SJSA1 (cell line): ENCODE data around the gene CYP2D6. TPM values are rescaled to one million over a fixed set of nuclear protein-coding genes. Genes with fewer than 3 reads are reported as not detected.
A peak's percentile ranks its signal among the peaks of the same experiment; 100 is the strongest.
"Not testable (repeated sequence)": the region's sequence is repeated elsewhere in the genome, so short reads cannot be mapped to it uniquely, and the experiment has no call there.

Experiments
- DNase-seq, 2 experiments: peaks; one replicate each; pipeline ENCODE4 v3.0.0-alpha.2; 2015 to 2020; ENCODE audit warnings: low spot score in 2 of 2, low read depth in 1 of 2
- H3K27ac ChIP-seq: fragments of 250-450 bp; sonication (Bioruptor Pico); 2 replicates; pipeline ENCODE4 v1.5.1; 2020; ENCODE audit warnings: mild to moderate bottlenecking, moderate library complexity
- H3K27me3 ChIP-seq: fragments of 250-450 bp; sonication (Bioruptor Pico); replicated peaks from 2 replicates; pipeline ENCODE4 v1.5.1; 2020; ENCODE audit warnings: mild to moderate bottlenecking, moderate library complexity
- H3K36me3 ChIP-seq: fragments of 250-450 bp; sonication (Bioruptor Pico); 2 replicates; pipeline ENCODE4 v1.5.1; 2020; ENCODE audit warnings: mild to moderate bottlenecking
- H3K4me1 ChIP-seq: fragments of 250-450 bp; sonication (Bioruptor Pico); replicated peaks from 2 replicates; pipeline ENCODE4 v1.6.1; 2021; ENCODE audit warnings: mild to moderate bottlenecking
- H3K4me3 ChIP-seq: fragments of 250-450 bp; sonication (Bioruptor Pico); 2 replicates; pipeline ENCODE4 v1.5.1; 2020; ENCODE audit warnings: mild to moderate bottlenecking
- H3K9me3 ChIP-seq: fragments of 250-450 bp; sonication (Bioruptor Pico); replicated peaks from 2 replicates; pipeline ENCODE4 v1.5.1; 2020; ENCODE audit warnings: mild to moderate bottlenecking
- total RNA-seq: library from RNA; depleted of rRNA; stranded (reverse); fragments of >200 nt; shearing (Covaris generic); gene quantifications from 2 replicates; pipeline ENCODE4 v1.2.3, GENCODE V29; 2014

CYP2D6 gene
- total RNA-seq, 1 experiment from 2014 or later = 0.05 TPM

- Histone ChIP-seq H3K36me3 (no peaks in the 10 kb centered on the region), H3K27ac (no peak overlapping the region), H3K4me3 (no peak overlapping the region), H3K4me1 (no peaks in the 10 kb centered on the region), H3K27me3 (no peaks in the 10 kb centered on the region), H3K9me3 (peaks cover 4% of the 10 kb centered on the region; the same call in 1 of the 2 replicates)
- DNase-seq = no peak
Observed at GRCh38 chr22:42111798-42112197, 18.8 kb downstream of the CYP2D6 start.

- peaks cover 2% of the 10 kb centered on the region for H3K9me3 ChIP-seq
- no peak for DNase-seq
- no peak overlapping the region for H3K4me3 ChIP-seq
- H3K27me3 ChIP-seq = no peaks in the 10 kb centered on the region
- no peak overlapping the region for H3K27ac ChIP-seq
- no peaks in the 10 kb centered on the region for H3K36me3 ChIP-seq
- H3K4me1 ChIP-seq = no peaks in the 10 kb centered on the region
Observed at GRCh38 chr22:42108848-42109247, 21.8 kb downstream of the CYP2D6 start.

- not testable (repeated sequence) for H3K27me3 ChIP-seq, H3K4me1 ChIP-seq, H3K27ac ChIP-seq, H3K9me3 ChIP-seq, DNase-seq, H3K4me3 ChIP-seq, H3K36me3 ChIP-seq
Observed at GRCh38 chr22:42104332-42104860, 26.2 kb downstream of the CYP2D6 start.

- Histone ChIP-seq H3K4me3 (no peak overlapping the region), H3K9me3 (peaks cover 8% of the 10 kb centered on the region), H3K36me3 (no peaks in the 10 kb centered on the region), H3K27ac (no peak overlapping the region), H3K4me1 (no peaks in the 10 kb centered on the region), H3K27me3 (no peaks in the 10 kb centered on the region)
- no peak for DNase-seq
Observed at GRCh38 chr22:42101199-42101598, 29.4 kb downstream of the CYP2D6 start.

GRCh38 chr22:42091455-42091782 is 39.2 kb downstream of the CYP2D6 start:
- H3K4me3 ChIP-seq = peak overlapping the region; percentile 81
- peaks cover 25% of the 10 kb centered on the region for H3K36me3 ChIP-seq
- peaks cover 11% of the 10 kb centered on the region for H3K4me1 ChIP-seq
- no peaks in the 10 kb centered on the region for H3K27me3 ChIP-seq
- H3K9me3 ChIP-seq = 0 out of 2 replicates have a peak, but pooled peaks cover 5% of the 10 kb centered on the region
- DNase-seq = no peak
- no peak overlapping the region for H3K27ac ChIP-seq

- H3K4me1 ChIP-seq = peaks cover 11% of the 10 kb centered on the region
- peak within 1 kb of the TSS; percentile 81 for H3K4me3 ChIP-seq
- peaks cover 31% of the 10 kb centered on the region for H3K36me3 ChIP-seq
- no peaks in the 10 kb centered on the region for H3K27me3 ChIP-seq
- peak within 1 kb of the TSS; percentile 83 for H3K27ac ChIP-seq
- 0 out of 2 replicates have a peak, but pooled peaks cover 5% of the 10 kb centered on the region for H3K9me3 ChIP-seq
- DNase-seq = peak; percentile 99
Observed at GRCh38 chr22:42090596-42091454, 39.8 kb downstream of the CYP2D6 start, which contains the start of gene NDUFA6. Gene NDUFA6, minus strand, starts transcription at chr22:42090772. Its CDS starts 28 bp downstream, at chr22:42090744.

GRCh38 chr22:42086051-42086450 is 44.6 kb downstream of the CYP2D6 start:
- H3K9me3 ChIP-seq = 0 out of 2 replicates have a peak, but pooled peaks cover 5% of the 10 kb centered on the region
- no peak overlapping the region for H3K27ac ChIP-seq
- no peaks in the 10 kb centered on the region for H3K27me3 ChIP-seq
- H3K36me3 ChIP-seq = peaks cover 71% of the 10 kb centered on the region
- H3K4me3 ChIP-seq = no peak overlapping the region
- DNase-seq = no peak
- peaks cover 6% of the 10 kb centered on the region; the same call in 1 of the 2 replicates for H3K4me1 ChIP-seq

- no peak for DNase-seq
- peaks cover 65% of the 10 kb centered on the region for H3K36me3 ChIP-seq
Observed at GRCh38 chr22:42084874-42085273, 45.7 kb downstream of the CYP2D6 start.

GRCh38 chr22:42083119-42083518 is 47.5 kb downstream of the CYP2D6 start:
- H3K4me3 ChIP-seq = no peak overlapping the region

More at GRCh38 chr22:42084874-42085273, 45.7 kb downstream of the CYP2D6 start:
- Histone ChIP-seq H3K4me3 (no peak overlapping the region), H3K27me3 (no peaks in the 10 kb centered on the region), H3K9me3 (0 out of 2 replicates have a peak, but pooled peaks cover 5% of the 10 kb centered on the region), H3K4me1 (peaks cover 6% of the 10 kb centered on the region; the same call in 1 of the 2 replicates), H3K27ac (no peak overlapping the region)

GRCh38 chr22:42080287-42080686 is 50.3 kb downstream of the CYP2D6 start:
- Histone ChIP-seq H3K27ac (peak overlapping the region; percentile 69; the same call in 1 of the 2 replicates), H3K4me1 (peaks cover 6% of the 10 kb centered on the region)
- DNase-seq = no peak

More at GRCh38 chr22:42083119-42083518, 47.5 kb downstream of the CYP2D6 start:
- no peaks in the 10 kb centered on the region for H3K27me3 ChIP-seq
- H3K27ac ChIP-seq = no peak overlapping the region
- H3K9me3 ChIP-seq = no peaks in the 10 kb centered on the region
- H3K4me1 ChIP-seq = peaks cover 6% of the 10 kb centered on the region
- peaks cover 56% of the 10 kb centered on the region for H3K36me3 ChIP-seq
- DNase-seq = no peak

GRCh38 chr22:42079319-42080251 is 51.0 kb downstream of the CYP2D6 start, which contains the start of gene SMDT1:
Gene SMDT1, plus strand, starts transcription at chr22:42079700. Its CDS starts 69 bp downstream, at chr22:42079769.
- Histone ChIP-seq H3K4me3 (peak within 1 kb of the TSS; percentile 61), H3K4me1 (peaks cover 12% of the 10 kb centered on the region), H3K27me3 (no peaks in the 10 kb centered on the region), H3K9me3 (no peaks in the 10 kb centered on the region), H3K36me3 (peaks cover 38% of the 10 kb centered on the region), H3K27ac (peak within 1 kb of the TSS; percentile 69)
- DNase-seq = peak; percentile 99

More at GRCh38 chr22:42080287-42080686, 50.3 kb downstream of the CYP2D6 start:
- Histone ChIP-seq H3K36me3 (peaks cover 43% of the 10 kb centered on the region), H3K4me3 (peak overlapping the region; percentile 61), H3K27me3 (no peaks in the 10 kb centered on the region), H3K9me3 (no peaks in the 10 kb centered on the region)

- peak overlapping the region; percentile 61 for H3K4me3 ChIP-seq
- DNase-seq = no peak
- H3K4me1 ChIP-seq = peaks cover 21% of the 10 kb centered on the region
Observed at GRCh38 chr22:42078469-42079318, 51.9 kb downstream of the CYP2D6 start.

More at GRCh38 chr22:42078469-42079318, 51.9 kb downstream of the CYP2D6 start:
- H3K27ac ChIP-seq = peak overlapping the region; percentile 69
- no peaks in the 10 kb centered on the region for H3K27me3 ChIP-seq
- H3K36me3 ChIP-seq = peaks cover 35% of the 10 kb centered on the region
- no peaks in the 10 kb centered on the region for H3K9me3 ChIP-seq
